T-cell (primary cell): ENCODE results near the gene NUDT7. TPM values are rescaled to one million over a fixed set of nuclear protein-coding genes. Genes with fewer than 3 reads are reported as not detected.

Source experiments
- ATAC-seq, 4 experiments: fragments of 200-7000 bp in 3 of 4; fragments of 150-1000 bp in 1 of 4; cut with Tn5 transposase; replicated peaks in 1 of 4; 1 replicate in 3 of 4; 2 replicates in 1 of 4; pipeline ENCODE4 v1.10.0; 2021; ENCODE audit warnings: moderate library complexity in 3 of 4, mild to moderate bottlenecking in 2 of 4, moderate number of reproducible peaks in 1 of 4
- CTCF ChIA-PET, 2 donors: fragments of 300-600 bp; sonication (Branson Sonifier 250); formaldehyde crosslinking; loops; one replicate each; lab custom pipeline; 2022; ENCODE audit warnings: antibody characterized with exemption in 2 of 2; lab: Charles Lee
- POLR2A ChIA-PET, 2 donors: fragments of 300-600 bp; sonication (Branson Sonifier 250); formaldehyde crosslinking; loops; one replicate each; lab custom pipeline; 2022; ENCODE audit warnings: antibody characterized with exemption in 2 of 2; lab: Charles Lee
- DNase-seq, 35 experiments: peaks; one replicate each; pipeline versions ENCODE4 v3.0.0 to v3.0.0-alpha.2; 2013 to 2023
- H3K27ac ChIP-seq: one replicate; pipeline ENCODE4 v1.5.1; 2013; ENCODE audit warnings: low read length
- H3K27me3 ChIP-seq, 2 experiments: replicated peaks in 1 of 2; 1 replicate in 1 of 2; 2 replicates in 1 of 2; pipeline versions ENCODE4 v1.6.1 to v1.7.0; 2013; ENCODE audit warnings: low read length in 1 of 2, mixed read lengths in 1 of 2; ENCODE audit not compliant: control insufficient read depth in 2 of 2, insufficient read depth in 2 of 2; ENCODE audit errors: extremely low read depth in 1 of 2
- H3K36me3 ChIP-seq, 2 donors: 1 replicate in 1 of 2; 2 replicates in 1 of 2; pipeline versions ENCODE4 v1.6.1 to v1.7.0; 2013; ENCODE audit warnings: low read length in 1 of 2; ENCODE audit not compliant: control insufficient read depth in 2 of 2, insufficient read depth in 1 of 2; ENCODE audit errors: extremely low read depth in 1 of 2
- H3K4me1 ChIP-seq, 2 experiments: 1 replicate in 1 of 2; 2 replicates in 1 of 2; pipeline versions ENCODE4 v1.6.1 to v1.7.0; 2013; ENCODE audit warnings: low read length in 2 of 2, mixed read lengths in 1 of 2; ENCODE audit not compliant: insufficient read depth in 2 of 2, control insufficient read depth in 1 of 2; ENCODE audit errors: extremely low read depth in 1 of 2
- H3K4me3 ChIP-seq, 2 donors: 1 replicate in 1 of 2; 2 replicates in 1 of 2; pipeline versions ENCODE4 v1.5.1 to v1.7.0; 2013; ENCODE audit warnings: mild to moderate bottlenecking in 2 of 2, low read length in 1 of 2, moderate library complexity in 1 of 2; ENCODE audit not compliant: control insufficient read depth in 1 of 2; ENCODE audit errors: extremely low read depth in 1 of 2
- H3K9me3 ChIP-seq: 2 replicates; pipeline ENCODE4 v1.7.0; 2013
- H3K27ac Mint-ChIP-seq, 2 donors: one replicate each; pipeline ENCODE4 v1.8.0; 2020 to 2021; ENCODE audit warnings: mild to moderate bottlenecking in 2 of 2, mixed read lengths in 2 of 2
- H3K27me3 Mint-ChIP-seq, 2 donors: one replicate each; pipeline ENCODE4 v1.8.0; 2021 to 2022; ENCODE audit warnings: mixed read lengths in 2 of 2
- H3K36me3 Mint-ChIP-seq: one replicate; pipeline ENCODE4 v1.8.0; 2021; ENCODE audit warnings: mixed read lengths
- H3K4me1 Mint-ChIP-seq, 3 donors: one replicate each; pipeline ENCODE4 v1.8.0; 2020 to 2022; ENCODE audit warnings: mixed read lengths in 3 of 3, mild to moderate bottlenecking in 1 of 3
- H3K4me3 Mint-ChIP-seq, 3 donors: one replicate each; pipeline ENCODE4 v1.8.0; 2020 to 2022; ENCODE audit warnings: mild to moderate bottlenecking in 3 of 3, mixed read lengths in 3 of 3, moderate library complexity in 3 of 3
- H3K9me3 Mint-ChIP-seq, 3 donors: one replicate each; pipeline ENCODE4 v1.8.0; 2020 to 2022; ENCODE audit warnings: mixed read lengths in 3 of 3
- WGBS: methylation state at CpG from one replicate; pipeline ENCODE4 v1.1.5; 2013; ENCODE audit warnings: missing lambda C conversion rate; ENCODE audit not compliant: insufficient coverage; 5-methylcytosine and 5-hydroxymethylcytosine counted together
- total RNA-seq, 35 experiments: library from RNA in 6 of 35; stranded (reverse) in 6 of 35; fragments of 120-200 nt in 1 of 35; gene quantifications; one replicate each; pipeline versions ENCODE4 v1.2.1 to v1.2.4 and lab custom pipeline; 2013 to 2026

Gene NUDT7
- total RNA-seq, 5 donors from 2014 or later (not counting 1 experiment from before 2014, with no cell fraction given), result 2.7 to 9.1 (median 4.7) TPM

GRCh38 chr16:77762262-77762661 is 39.9 kb downstream of the NUDT7 start:
- POLR2A ChIA-PET, result no interaction called here
- Mint-ChIP-seq H3K9me3 (no peaks in the 10 kb centered on the region), H3K27me3 (peaks cover 0 to 13% of the 10 kb centered on the region in 2 donors), H3K4me3 (no peak overlapping the region), H3K4me1 (no peaks in the 10 kb centered on the region), H3K27ac (no peak overlapping the region), H3K36me3 (no peaks in the 10 kb centered on the region)
- DNase-seq, result no peak
- H3K27me3 ChIP-seq, result peaks cover 0 to 3% of the 10 kb centered on the region in 2 experiments
- no peaks in the 10 kb centered on the region for H3K4me1 ChIP-seq
- CTCF ChIA-PET, result no interaction called here
- no peak for ATAC-seq
- no peak overlapping the region for H3K4me3 ChIP-seq
- no peaks in the 10 kb centered on the region for H3K36me3 ChIP-seq
- no CpG with 5 or more reads among the region's 2 CpGs for WGBS
- no peak overlapping the region for H3K27ac ChIP-seq
- no peaks in the 10 kb centered on the region for H3K9me3 ChIP-seq

- Mint-ChIP-seq H3K36me3 (no peaks in the 10 kb centered on the region), H3K4me1 (no peaks in the 10 kb centered on the region), H3K4me3 (no peak overlapping the region), H3K27me3 (peaks cover 0 to 20% of the 10 kb centered on the region in 2 donors), H3K9me3 (no peaks in the 10 kb centered on the region), H3K27ac (no peak overlapping the region)
- Histone ChIP-seq H3K9me3 (no peaks in the 10 kb centered on the region), H3K4me3 (no peak overlapping the region), H3K27ac (no peak overlapping the region), H3K4me1 (no peaks in the 10 kb centered on the region), H3K36me3 (no peaks in the 10 kb centered on the region), H3K27me3 (peaks cover 0 to 6% of the 10 kb centered on the region in 2 experiments)
- ChIA-PET CTCF (no interaction called here), POLR2A (no interaction called here)
- ATAC-seq (no peak), DNase-seq (no peak)
- no CpG with 5 or more reads among the region's 1 CpG for WGBS
Observed at GRCh38 chr16:77763994-77764393, 41.7 kb downstream of the NUDT7 start.

GRCh38 chr16:77767211-77767610 is 44.9 kb downstream of the NUDT7 start:
- ChIA-PET POLR2A (no interaction called here), CTCF (no interaction called here)
- Histone ChIP-seq H3K36me3 (no peaks in the 10 kb centered on the region), H3K27ac (no peak overlapping the region), H3K4me3 (no peak overlapping the region), H3K27me3 (peaks cover 0 to 8% of the 10 kb centered on the region in 2 experiments), H3K9me3 (no peaks in the 10 kb centered on the region), H3K4me1 (no peaks in the 10 kb centered on the region)
- H3K9me3 Mint-ChIP-seq, result no peaks in the 10 kb centered on the region
- DNase-seq (no peak), ATAC-seq (no peak)
- no peak overlapping the region for H3K27ac Mint-ChIP-seq
- H3K4me3 Mint-ChIP-seq, result no peak overlapping the region
- H3K36me3 Mint-ChIP-seq, result no peaks in the 10 kb centered on the region
- whole genome bisulfite sequencing, result no CpG with 5 or more reads among the region's 4 CpGs
- H3K4me1 Mint-ChIP-seq, result no peaks in the 10 kb centered on the region
- H3K27me3 Mint-ChIP-seq, result peaks cover 0 to 20% of the 10 kb centered on the region in 2 donors

- Histone ChIP-seq H3K27ac (no peak overlapping the region), H3K9me3 (no peaks in the 10 kb centered on the region), H3K4me1 (no peaks in the 10 kb centered on the region), H3K36me3 (no peaks in the 10 kb centered on the region), H3K27me3 (peaks cover 0 to 8% of the 10 kb centered on the region in 2 experiments), H3K4me3 (no peak overlapping the region)
- ATAC-seq (no peak), DNase-seq (no peak)
- ChIA-PET POLR2A (no interaction called here), CTCF (no interaction called here)
- H3K27ac Mint-ChIP-seq, result no peak overlapping the region
- H3K36me3 Mint-ChIP-seq, result no peaks in the 10 kb centered on the region
- H3K4me1 Mint-ChIP-seq, result no peaks in the 10 kb centered on the region
- no peak overlapping the region for H3K4me3 Mint-ChIP-seq
- no CpG with 5 or more reads among the region's 3 CpGs for WGBS
- peaks cover 0 to 19% of the 10 kb centered on the region in 2 donors for H3K27me3 Mint-ChIP-seq
- no peaks in the 10 kb centered on the region for H3K9me3 Mint-ChIP-seq
Observed at GRCh38 chr16:77767826-77768225, 45.5 kb downstream of the NUDT7 start.

- Histone ChIP-seq H3K36me3 (no peaks in the 10 kb centered on the region), H3K27ac (no peak overlapping the region), H3K4me1 (no peaks in the 10 kb centered on the region), H3K27me3 (peaks cover 0 to 2% of the 10 kb centered on the region in 2 experiments), H3K9me3 (no peaks in the 10 kb centered on the region), H3K4me3 (no peak overlapping the region)
- ATAC-seq (no peak), DNase-seq (no peak)
- POLR2A ChIA-PET, result no interaction called here
- Mint-ChIP-seq H3K4me3 (no peak overlapping the region), H3K27me3 (peaks cover 8% of the 10 kb centered on the region in 2 donors), H3K36me3 (no peaks in the 10 kb centered on the region), H3K27ac (no peak overlapping the region), H3K4me1 (no peaks in the 10 kb centered on the region), H3K9me3 (no peaks in the 10 kb centered on the region)
- CTCF ChIA-PET, result no interaction called here
- 80% methylated on average over 2 of the region's 6 CpGs for WGBS
Observed at GRCh38 chr16:77775911-77776909, 53.9 kb downstream of the NUDT7 start.

GRCh38 chr16:77777745-77778144 is 55.4 kb downstream of the NUDT7 start:
- H3K27me3 Mint-ChIP-seq, result peaks cover 8% of the 10 kb centered on the region in 2 donors
- WGBS, result 88% methylated on average over 4 of the region's 4 CpGs
- POLR2A ChIA-PET, result no interaction called here

More at GRCh38 chr16:77777745-77778144, 55.4 kb downstream of the NUDT7 start:
- H3K4me1 ChIP-seq, result no peaks in the 10 kb centered on the region
- H3K4me3 Mint-ChIP-seq, result no peak overlapping the region
- no peak overlapping the region for H3K27ac ChIP-seq
- H3K36me3 Mint-ChIP-seq, result no peaks in the 10 kb centered on the region
- H3K4me3 ChIP-seq, result no peak overlapping the region
- no peaks in the 10 kb centered on the region for H3K4me1 Mint-ChIP-seq
- CTCF ChIA-PET, result no interaction called here
- ATAC-seq (no peak), DNase-seq (no peak)
- no peaks in the 10 kb centered on the region for H3K36me3 ChIP-seq
- H3K9me3 Mint-ChIP-seq, result no peaks in the 10 kb centered on the region
- H3K9me3 ChIP-seq, result no peaks in the 10 kb centered on the region
- H3K27me3 ChIP-seq, result peaks cover 0 to 2% of the 10 kb centered on the region in 2 experiments
- H3K27ac Mint-ChIP-seq, result no peak overlapping the region
